ENCODE results near the gene KRT75. TPM values are rescaled to one million over a fixed set of nuclear protein-coding genes. Genes with fewer than 3 reads are reported as not detected.

KRT75 gene
- total RNA-seq, 1 donor from 2014 or later: not detected

GRCh38 chr12:52402377-52402776, 31.8 kb downstream of the KRT75 start:
- no peak overlapping the region for H3K4me3 Mint-ChIP-seq (ENCODE audit: unreplicated experiment)

GRCh38 chr12:52401926-52402325, 32.2 kb downstream of the KRT75 start:
- H3K27ac Mint-ChIP-seq (ENCODE audit: unreplicated experiment): no peak overlapping the region
- H3K36me3 Mint-ChIP-seq (ENCODE audit: unreplicated experiment): no peaks in the 10 kb centered on the region
- no peak overlapping the region for H3K4me3 Mint-ChIP-seq (ENCODE audit: unreplicated experiment)
- H3K4me1 Mint-ChIP-seq (ENCODE audit: low read depth, unreplicated experiment): peaks cover 5% of the 10 kb centered on the region
- no peak for TF ChIP-seq CTCF (IDR thresholded peaks at IDR 0.05; ENCODE audit: partially characterized antibody, unreplicated experiment)
- DNase-seq: no peak
- peaks cover 2% of the 10 kb centered on the region for H3K27me3 Mint-ChIP-seq (ENCODE audit: unreplicated experiment)
- peaks cover 4% of the 10 kb centered on the region for H3K9me3 Mint-ChIP-seq (ENCODE audit: unreplicated experiment)

More at GRCh38 chr12:52402377-52402776, 31.8 kb downstream of the KRT75 start:
- H3K36me3 Mint-ChIP-seq (ENCODE audit: unreplicated experiment): no peaks in the 10 kb centered on the region
- peaks cover 5% of the 10 kb centered on the region for H3K4me1 Mint-ChIP-seq (ENCODE audit: low read depth, unreplicated experiment)
- no peak for TF ChIP-seq CTCF (IDR thresholded peaks at IDR 0.05; ENCODE audit: partially characterized antibody, unreplicated experiment)
- H3K27me3 Mint-ChIP-seq (ENCODE audit: unreplicated experiment): peaks cover 2% of the 10 kb centered on the region
- peaks cover 5% of the 10 kb centered on the region for H3K9me3 Mint-ChIP-seq (ENCODE audit: unreplicated experiment)
- no peak overlapping the region for H3K27ac Mint-ChIP-seq (ENCODE audit: unreplicated experiment)
- no peak for DNase-seq

- no peak for TF ChIP-seq CTCF (IDR thresholded peaks at IDR 0.05; ENCODE audit: partially characterized antibody, unreplicated experiment)
- Mint-ChIP-seq H3K36me3 (ENCODE audit: unreplicated experiment) (no peaks in the 10 kb centered on the region), H3K27me3 (ENCODE audit: unreplicated experiment) (peaks cover 2% of the 10 kb centered on the region), H3K27ac (ENCODE audit: unreplicated experiment) (no peak overlapping the region), H3K4me3 (ENCODE audit: unreplicated experiment) (no peak overlapping the region), H3K4me1 (ENCODE audit: low read depth, unreplicated experiment) (peaks cover 5% of the 10 kb centered on the region), H3K9me3 (ENCODE audit: unreplicated experiment) (peaks cover 4% of the 10 kb centered on the region)
- no peak for DNase-seq
Observed at GRCh38 chr12:52401526-52401925, 32.6 kb downstream of the KRT75 start.

GRCh38 chr12:52400906-52401305, 33.3 kb downstream of the KRT75 start:
- no peak for TF ChIP-seq CTCF (IDR thresholded peaks at IDR 0.05; ENCODE audit: partially characterized antibody, unreplicated experiment)
- peaks cover 2% of the 10 kb centered on the region for H3K27me3 Mint-ChIP-seq (ENCODE audit: unreplicated experiment)

GRCh38 chr12:52399756-52400155, 34.4 kb downstream of the KRT75 start:
- TF ChIP-seq CTCF (IDR thresholded peaks at IDR 0.05; ENCODE audit: partially characterized antibody, unreplicated experiment): no peak
- H3K4me3 Mint-ChIP-seq (ENCODE audit: unreplicated experiment): no peak overlapping the region
- no peaks in the 10 kb centered on the region for H3K36me3 Mint-ChIP-seq (ENCODE audit: unreplicated experiment)
- DNase-seq: no peak
- peaks cover 7% of the 10 kb centered on the region for H3K9me3 Mint-ChIP-seq (ENCODE audit: unreplicated experiment)
- peaks cover 5% of the 10 kb centered on the region for H3K4me1 Mint-ChIP-seq (ENCODE audit: low read depth, unreplicated experiment)
- H3K27ac Mint-ChIP-seq (ENCODE audit: unreplicated experiment): no peak overlapping the region
- H3K27me3 Mint-ChIP-seq (ENCODE audit: unreplicated experiment): no peaks in the 10 kb centered on the region

More at GRCh38 chr12:52400906-52401305, 33.3 kb downstream of the KRT75 start:
- H3K9me3 Mint-ChIP-seq (ENCODE audit: unreplicated experiment): peaks cover 5% of the 10 kb centered on the region
- H3K4me3 Mint-ChIP-seq (ENCODE audit: unreplicated experiment): no peak overlapping the region
- peaks cover 5% of the 10 kb centered on the region for H3K4me1 Mint-ChIP-seq (ENCODE audit: low read depth, unreplicated experiment)
- no peaks in the 10 kb centered on the region for H3K36me3 Mint-ChIP-seq (ENCODE audit: unreplicated experiment)
- H3K27ac Mint-ChIP-seq (ENCODE audit: unreplicated experiment): no peak overlapping the region
- no peak for DNase-seq

All from glutamatergic neuron (in vitro differentiated cells).